Thoracic aorta (tissue), 2 donors: ENCODE measurements around the gene SEC61G. TPM values are rescaled to one million over a fixed set of nuclear protein-coding genes. Genes with fewer than 3 reads are reported as not detected.

ENCODE experiments used
- ATAC-seq: fragments of 150-250 bp; one replicate; pipeline ENCODE4 v1.8.0; 2017; ENCODE audit warnings: low read depth; ENCODE audit not compliant: insufficient number of reproducible peaks, low FRiP score
- DNase-seq: peaks from one replicate; pipeline ENCODE4 v3.0.0-alpha.2; 2020; ENCODE audit warnings: low spot score
- H3K27ac ChIP-seq, 2 donors: fragments of 200-600 bp; sonication (generic); 1 replicate in 1 of 2; 2 replicates in 1 of 2; pipeline ENCODE4 v1.5.1; 2016; ENCODE audit warnings: mild to moderate bottlenecking in 2 of 2, moderate library complexity in 2 of 2
- H3K27me3 ChIP-seq: fragments of 200-600 bp; sonication (generic); replicated peaks from 2 replicates; pipeline ENCODE4 v1.6.0; 2016; ENCODE audit warnings: mild to moderate bottlenecking; ENCODE audit not compliant: insufficient read depth
- H3K36me3 ChIP-seq: fragments of 200-600 bp; sonication (generic); one replicate; pipeline ENCODE4 v1.5.1; 2016
- H3K4me1 ChIP-seq, 2 donors: fragments of 200-600 bp; sonication (generic); 1 replicate in 1 of 2; 2 replicates in 1 of 2; pipeline versions ENCODE4 v1.5.1 to v1.6.0; 2016; ENCODE audit warnings: low read depth in 2 of 2, mild to moderate bottlenecking in 1 of 2; ENCODE audit not compliant: control insufficient read depth in 1 of 2
- H3K4me3 ChIP-seq: fragments of 200-600 bp; sonication (generic); 2 replicates; pipeline ENCODE4 v1.5.1; 2016; ENCODE audit warnings: mild to moderate bottlenecking
- H3K9me3 ChIP-seq: fragments of 200-600 bp; sonication (generic); 2 replicates; pipeline ENCODE4 v1.5.1; 2016
- total RNA-seq, 2 donors: library from RNA; depleted of rRNA; stranded (reverse); fragments of >200 nt; gene quantifications; one replicate each; pipeline versions ENCODE4 v1.1.0 to v1.2.3, GENCODE V29; 2016
- TF ChIP-seq, protein P1 (sequence below): fragments of 200-600 bp; sonication (generic); IDR thresholded peaks from one replicate; pipeline ENCODE4 v1.5.1; 2019; ENCODE audit warnings: antibody characterized with exemption

SEC61G gene
- total RNA-seq, 2 donors from 2014 or later: 224 to 376 TPM

DNA sequence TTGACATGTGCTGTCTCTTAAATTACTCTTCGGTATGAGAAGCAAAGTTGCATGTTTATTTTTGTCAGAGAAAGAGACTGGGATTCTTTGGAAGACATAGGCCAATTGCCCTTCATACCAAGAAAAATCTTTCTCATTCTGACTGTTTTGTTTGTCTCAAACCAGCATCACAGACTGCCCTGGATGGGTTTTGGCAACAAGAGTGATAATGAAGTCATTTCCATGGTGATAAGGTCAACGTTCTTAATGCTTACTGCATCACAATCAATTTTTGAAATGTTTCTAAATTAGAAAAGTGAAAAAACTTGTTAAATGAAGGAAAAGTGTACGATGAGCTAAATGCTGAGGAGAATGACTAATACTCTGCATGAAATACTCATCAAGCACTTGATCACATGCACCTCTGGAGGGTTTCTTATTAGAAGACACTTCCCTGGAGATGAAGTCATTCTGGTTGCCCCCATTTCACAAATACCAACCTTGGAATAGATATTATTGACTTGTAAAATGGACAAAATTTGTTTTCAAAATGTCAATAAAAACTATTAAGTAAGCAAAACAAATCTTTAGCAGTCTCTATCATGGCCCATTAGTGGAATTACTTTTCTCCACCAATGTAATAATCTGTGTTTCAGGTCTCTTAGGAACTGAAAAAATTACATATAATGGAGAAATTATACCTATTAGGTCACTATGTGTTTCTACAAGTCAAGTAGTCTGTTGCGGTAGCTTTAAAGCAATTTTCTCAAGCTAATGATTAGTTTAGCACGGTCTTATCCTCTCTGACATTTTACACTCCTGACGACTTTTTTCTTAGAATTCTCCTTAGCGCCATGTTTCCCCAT lies 19.9 kb upstream of the SEC61G start:
- Histone ChIP-seq H3K36me3 (no peaks in the 10 kb centered on the region), H3K4me3 (no peak overlapping the region), H3K27me3 (no peaks in the 10 kb centered on the region), H3K4me1 (no peaks in the 10 kb centered on the region), H3K27ac (no peak overlapping the region), H3K9me3 (no peaks in the 10 kb centered on the region)
- TF ChIP-seq, protein P1, sequence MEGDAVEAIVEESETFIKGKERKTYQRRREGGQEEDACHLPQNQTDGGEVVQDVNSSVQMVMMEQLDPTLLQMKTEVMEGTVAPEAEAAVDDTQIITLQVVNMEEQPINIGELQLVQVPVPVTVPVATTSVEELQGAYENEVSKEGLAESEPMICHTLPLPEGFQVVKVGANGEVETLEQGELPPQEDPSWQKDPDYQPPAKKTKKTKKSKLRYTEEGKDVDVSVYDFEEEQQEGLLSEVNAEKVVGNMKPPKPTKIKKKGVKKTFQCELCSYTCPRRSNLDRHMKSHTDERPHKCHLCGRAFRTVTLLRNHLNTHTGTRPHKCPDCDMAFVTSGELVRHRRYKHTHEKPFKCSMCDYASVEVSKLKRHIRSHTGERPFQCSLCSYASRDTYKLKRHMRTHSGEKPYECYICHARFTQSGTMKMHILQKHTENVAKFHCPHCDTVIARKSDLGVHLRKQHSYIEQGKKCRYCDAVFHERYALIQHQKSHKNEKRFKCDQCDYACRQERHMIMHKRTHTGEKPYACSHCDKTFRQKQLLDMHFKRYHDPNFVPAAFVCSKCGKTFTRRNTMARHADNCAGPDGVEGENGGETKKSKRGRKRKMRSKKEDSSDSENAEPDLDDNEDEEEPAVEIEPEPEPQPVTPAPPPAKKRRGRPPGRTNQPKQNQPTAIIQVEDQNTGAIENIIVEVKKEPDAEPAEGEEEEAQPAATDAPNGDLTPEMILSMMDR: no peak
- ATAC-seq (no peak), DNase-seq (no peak)

DNA sequence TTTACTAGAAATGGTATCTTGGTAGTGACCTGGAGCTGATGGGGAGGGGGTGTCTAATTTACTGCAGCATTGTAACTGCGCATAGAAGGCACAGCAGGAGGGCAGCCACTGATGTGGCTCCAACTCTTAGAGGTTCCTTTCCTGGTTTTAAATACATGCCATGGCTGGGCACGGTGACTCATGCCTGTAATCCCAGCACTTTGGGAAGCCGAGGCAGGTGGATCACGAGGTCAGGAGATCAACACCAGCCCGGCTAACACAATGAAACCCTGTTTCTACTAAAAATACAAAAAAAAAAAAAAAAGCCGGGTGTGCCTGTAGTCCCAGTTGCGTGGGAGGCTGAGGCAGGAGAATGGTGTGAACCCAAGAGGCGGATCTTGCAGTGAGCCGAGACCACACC lies 19.2 kb upstream of the SEC61G start:
- Histone ChIP-seq H3K27me3 (no peaks in the 10 kb centered on the region), H3K9me3 (no peaks in the 10 kb centered on the region), H3K4me3 (no peak overlapping the region), H3K36me3 (no peaks in the 10 kb centered on the region), H3K4me1 (no peaks in the 10 kb centered on the region), H3K27ac (no peak overlapping the region)
- DNase-seq: no peak
- ATAC-seq: no peak
- TF ChIP-seq, protein P1: no peak

DNA sequence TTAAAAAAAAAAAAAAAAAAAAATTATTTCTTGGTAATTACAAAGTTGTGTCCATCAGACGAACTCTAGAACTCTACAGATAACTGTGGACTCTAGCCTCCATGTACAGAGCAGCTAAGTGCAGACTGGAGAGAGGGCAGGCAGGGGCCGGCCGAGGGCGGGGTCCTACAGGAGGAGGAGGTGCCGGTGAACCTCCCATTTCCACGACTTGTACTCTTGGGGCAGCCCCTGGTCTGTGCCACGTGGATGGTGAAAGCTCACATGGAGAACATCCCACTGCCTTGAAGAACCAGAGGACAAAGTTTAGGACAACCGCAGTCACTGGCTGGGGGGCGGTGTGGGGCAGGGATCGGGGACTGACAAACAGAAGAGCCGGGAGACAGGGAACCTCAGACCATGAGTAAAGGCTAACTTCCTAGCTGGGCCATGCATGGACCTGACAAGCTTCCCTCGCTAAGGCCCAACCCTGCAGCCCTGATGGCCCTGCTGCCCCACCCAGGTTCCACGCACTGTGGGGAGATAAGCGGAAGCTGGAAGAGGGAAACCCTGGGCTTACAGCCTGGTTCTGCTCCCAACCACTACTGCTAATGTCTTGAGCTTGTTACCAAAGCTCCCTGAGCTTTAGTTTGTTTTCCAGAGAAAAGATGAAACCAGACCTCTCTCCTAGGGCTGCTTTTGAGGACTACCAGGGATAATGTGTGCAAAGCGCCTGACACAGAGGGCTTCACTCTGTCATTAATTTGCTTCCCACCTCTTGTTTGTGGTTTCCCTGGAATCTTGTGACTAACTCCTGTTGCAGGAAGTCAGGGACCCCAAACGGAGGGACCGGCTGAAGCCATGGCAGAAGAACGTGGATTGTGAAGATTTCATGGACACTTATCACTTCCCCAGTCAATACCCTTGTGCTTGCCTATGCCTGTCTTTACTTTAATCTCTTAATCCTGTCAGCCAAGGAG lies 16.1 kb upstream of the SEC61G start:
- H3K9me3 ChIP-seq: no peaks in the 10 kb centered on the region
- no peak for DNase-seq
- TF ChIP-seq, protein P1: no peak
- no peak overlapping the region for H3K27ac ChIP-seq
- H3K27me3 ChIP-seq: no peaks in the 10 kb centered on the region
- H3K36me3 ChIP-seq: no peaks in the 10 kb centered on the region
- no peaks in the 10 kb centered on the region for H3K4me1 ChIP-seq
- no peak overlapping the region for H3K4me3 ChIP-seq
- no peak for ATAC-seq

DNA sequence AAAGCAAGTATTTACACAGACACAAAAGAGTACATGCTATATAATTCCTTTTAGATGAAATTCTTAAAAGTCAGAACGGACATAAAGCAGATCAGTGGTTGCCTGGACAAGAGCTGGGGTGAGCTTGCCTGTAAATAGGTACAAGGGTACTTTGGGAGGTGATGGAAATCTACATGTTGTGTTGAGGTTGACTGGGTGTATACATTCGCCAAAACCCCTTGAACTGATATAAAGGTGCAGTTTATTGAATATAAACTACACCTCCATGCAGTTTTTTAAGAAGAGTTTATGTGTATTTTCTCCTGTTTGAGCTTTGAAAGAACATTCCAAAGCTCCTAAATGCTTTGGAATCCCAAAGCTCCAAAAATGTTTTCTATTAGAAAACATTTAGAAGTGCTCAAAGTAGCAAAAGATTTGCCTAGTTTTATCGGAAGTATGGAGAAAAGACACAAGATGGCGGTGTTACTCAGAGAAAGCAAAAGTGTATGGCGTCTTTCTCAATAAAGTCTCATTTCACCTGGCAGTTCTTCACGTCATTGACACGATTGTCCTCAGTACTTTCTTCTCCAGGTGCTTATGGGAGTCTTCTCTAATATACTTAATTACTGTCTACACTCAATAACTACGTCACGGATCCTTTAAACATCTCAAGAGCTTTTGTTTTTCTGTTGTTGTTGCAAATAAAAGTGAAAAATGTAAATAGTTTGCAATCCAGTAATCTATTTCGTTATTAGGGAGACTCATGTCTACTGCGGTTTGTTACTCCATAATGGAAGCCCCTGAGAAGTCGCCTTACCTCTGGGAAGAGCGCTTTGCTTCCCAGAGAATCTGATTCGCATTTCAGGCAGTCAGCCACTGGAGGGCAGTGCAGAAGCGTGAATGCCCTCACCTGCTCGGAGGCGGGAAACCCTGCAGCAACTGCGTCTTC lies 14.7 kb upstream of the SEC61G start:
- H3K27me3 ChIP-seq: no peaks in the 10 kb centered on the region
- DNase-seq (peak; percentile 25), ATAC-seq (peak; percentile 83)
- no peaks in the 10 kb centered on the region for H3K4me1 ChIP-seq
- no peak overlapping the region for H3K27ac ChIP-seq
- peak overlapping the region; percentile 71 for H3K4me3 ChIP-seq
- H3K9me3 ChIP-seq: no peaks in the 10 kb centered on the region
- H3K36me3 ChIP-seq: no peaks in the 10 kb centered on the region
- TF ChIP-seq, protein P1: peak; percentile 74
